Measurements from ENCODE around the gene IFT122. TPM values are rescaled to one million over a fixed set of nuclear protein-coding genes. Genes with fewer than 3 reads are reported as not detected.
A peak's percentile ranks its signal among the peaks of the same experiment; 100 is the strongest.

IFT122 gene
- total RNA-seq, 2 experiments from 2014 or later, result 22.7 to 26.7 TPM

DNA sequence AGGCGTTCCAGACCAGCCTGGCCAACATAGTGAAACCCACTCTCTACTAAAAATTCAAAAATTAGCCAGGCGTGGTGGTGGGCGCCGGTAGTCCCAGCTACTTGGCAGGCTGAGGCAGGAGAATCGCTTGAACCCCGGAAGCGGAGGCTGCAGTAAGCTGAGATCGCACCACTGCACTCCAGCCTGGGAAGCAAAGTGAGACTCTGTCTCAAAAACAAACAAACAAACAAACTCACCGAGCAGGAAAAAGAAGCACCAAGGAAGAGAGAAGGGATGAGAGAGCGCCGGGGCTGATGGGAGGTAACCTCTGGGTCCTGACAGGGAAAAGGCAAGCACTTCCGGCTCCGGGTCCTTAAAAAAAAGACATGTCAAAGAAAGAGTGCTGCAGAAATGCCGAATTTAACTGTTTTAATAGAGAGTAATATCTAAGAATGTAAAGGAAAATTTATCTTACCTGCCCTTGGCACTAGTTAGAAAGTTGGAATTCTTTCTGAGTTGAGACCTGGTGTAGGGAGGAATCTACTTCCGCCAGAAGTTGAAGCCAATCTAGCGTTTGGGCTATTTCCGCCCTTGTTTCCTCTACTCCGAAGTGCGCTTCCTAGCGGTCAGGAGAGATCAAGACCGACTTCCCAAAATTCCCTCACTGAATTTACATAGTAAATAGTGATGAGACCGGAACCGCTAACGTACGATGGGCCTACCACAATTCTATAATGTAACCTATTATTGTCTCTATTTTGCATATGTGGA is 40.7 kb upstream of the IFT122 start:
- peak overlapping the region; percentile 94 for H3K27ac Mint-ChIP-seq
- peak overlapping the region; percentile 68 to 97 for H3K27ac ChIP-seq (ENCODE audit: low read depth in 1 of 2, low read length in 2 of 2)
- no peaks in the 10 kb centered on the region for H3K9me3 ChIP-seq (ENCODE audit: control insufficient read depth in 1 of 2, insufficient read depth in 1 of 2, low read length in 2 of 2)
- H3K27me3 ChIP-seq (ENCODE audit: control insufficient read depth in 1 of 2, insufficient read depth in 2 of 2, low read length in 2 of 2), result no peaks in the 10 kb centered on the region
- ChIA-PET POLR2A (interaction anchor here (0.6 to 2.6 kb wide), 3 partner anchors 41 to 748 kb away, joined by 6 to 17 read pairs (median 16); partner anchors contain the start of genes IFT122 and MBD4), CTCF (interaction anchor here (0.6 to 1.7 kb wide), 5 partner anchors 29 to 436 kb away, joined by 3 to 10 read pairs (median 3); partner anchors contain the start of genes EFCAB12, IFT122 and MBD4)
- H3K4me1 Mint-ChIP-seq (ENCODE audit: low read depth), result peaks cover 38% of the 10 kb centered on the region
- H3K36me3 Mint-ChIP-seq (ENCODE audit: low read depth), result peaks cover 43% of the 10 kb centered on the region
- TF ChIP-seq, protein P1, sequence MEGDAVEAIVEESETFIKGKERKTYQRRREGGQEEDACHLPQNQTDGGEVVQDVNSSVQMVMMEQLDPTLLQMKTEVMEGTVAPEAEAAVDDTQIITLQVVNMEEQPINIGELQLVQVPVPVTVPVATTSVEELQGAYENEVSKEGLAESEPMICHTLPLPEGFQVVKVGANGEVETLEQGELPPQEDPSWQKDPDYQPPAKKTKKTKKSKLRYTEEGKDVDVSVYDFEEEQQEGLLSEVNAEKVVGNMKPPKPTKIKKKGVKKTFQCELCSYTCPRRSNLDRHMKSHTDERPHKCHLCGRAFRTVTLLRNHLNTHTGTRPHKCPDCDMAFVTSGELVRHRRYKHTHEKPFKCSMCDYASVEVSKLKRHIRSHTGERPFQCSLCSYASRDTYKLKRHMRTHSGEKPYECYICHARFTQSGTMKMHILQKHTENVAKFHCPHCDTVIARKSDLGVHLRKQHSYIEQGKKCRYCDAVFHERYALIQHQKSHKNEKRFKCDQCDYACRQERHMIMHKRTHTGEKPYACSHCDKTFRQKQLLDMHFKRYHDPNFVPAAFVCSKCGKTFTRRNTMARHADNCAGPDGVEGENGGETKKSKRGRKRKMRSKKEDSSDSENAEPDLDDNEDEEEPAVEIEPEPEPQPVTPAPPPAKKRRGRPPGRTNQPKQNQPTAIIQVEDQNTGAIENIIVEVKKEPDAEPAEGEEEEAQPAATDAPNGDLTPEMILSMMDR (IDR thresholded peaks at IDR 0.05), result peak; percentile 97
- intact Hi-C loops (cut with DNase I, micrococcal nuclease), result loop anchor here (2.0 to 5.0 kb wide), 5 partner anchors 29 to 122 kb away; partner anchors contain the start of genes EFCAB12 (in 1 of the 2), HMCES (in 1 of the 2), IFT122 (in 1 of the 2) and MBD4 (in 1 of the 2)
- no peaks in the 10 kb centered on the region for H3K9me3 Mint-ChIP-seq
- H3K27me3 Mint-ChIP-seq, result no peaks in the 10 kb centered on the region
- DNase-seq (peak; percentile 49 to 94 (median 61)), ATAC-seq (ENCODE audit: poor library complexity) (peak; percentile 82)
- peak overlapping the region; percentile 82 for H3K4me3 ChIP-seq (ENCODE audit: low read length)
- peaks cover 20% of the 10 kb centered on the region for H3K36me3 ChIP-seq (ENCODE audit: insufficient read depth, low read length)
- H3K4me3 Mint-ChIP-seq, result peak overlapping the region; percentile 91
- peaks cover 27% of the 10 kb centered on the region for H3K4me1 ChIP-seq (ENCODE audit: insufficient read depth, low read length)

DNA sequence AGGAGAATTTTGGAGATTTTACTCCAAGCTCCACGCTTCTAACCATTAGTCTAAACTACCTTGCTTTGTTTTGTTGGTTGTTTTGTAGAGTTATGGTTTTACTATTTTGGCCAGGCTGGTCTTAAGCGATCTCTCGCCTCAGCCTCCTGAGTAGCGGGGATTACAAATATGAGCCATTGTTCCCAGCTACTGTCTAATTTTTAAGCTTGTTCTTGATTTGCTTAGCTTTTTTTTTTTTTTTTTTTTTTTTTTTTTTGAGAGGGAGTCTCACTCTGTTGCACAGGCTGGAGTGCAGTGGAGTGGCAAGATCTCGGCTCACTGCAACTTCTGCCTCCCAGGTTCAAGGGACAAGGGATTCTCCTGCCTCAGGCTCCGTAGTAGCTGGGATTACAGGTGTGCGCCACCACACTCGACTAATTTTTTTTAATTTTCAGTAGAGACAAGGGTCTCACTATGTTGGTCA is 40.1 kb upstream of the IFT122 start:
- no peaks in the 10 kb centered on the region for H3K27me3 ChIP-seq (ENCODE audit: control insufficient read depth in 1 of 2, insufficient read depth in 2 of 2, low read length in 2 of 2)
- ChIA-PET POLR2A (interaction anchor here (0.6 to 2.6 kb wide), 3 partner anchors 41 to 749 kb away, joined by 6 to 17 read pairs (median 16); partner anchors contain the start of genes IFT122 and MBD4), CTCF (interaction anchor here (0.6 to 1.7 kb wide), 5 partner anchors 28 to 435 kb away, joined by 3 to 10 read pairs (median 3); partner anchors contain the start of genes EFCAB12, IFT122 and MBD4)
- Mint-ChIP-seq H3K27ac (peak overlapping the region; percentile 94), H3K36me3 (ENCODE audit: low read depth) (peaks cover 37% of the 10 kb centered on the region), H3K27me3 (no peaks in the 10 kb centered on the region), H3K9me3 (no peaks in the 10 kb centered on the region), H3K4me3 (peak overlapping the region; percentile 91), H3K4me1 (ENCODE audit: low read depth) (peaks cover 38% of the 10 kb centered on the region)
- intact Hi-C loops (cut with DNase I, micrococcal nuclease), result loop anchor here (2.0 to 5.0 kb wide), 5 partner anchors 29 to 123 kb away; partner anchors contain the start of genes EFCAB12 (in 1 of the 2), HMCES (in 1 of the 2), IFT122 (in 1 of the 2) and MBD4 (in 1 of the 2)
- H3K4me3 ChIP-seq (ENCODE audit: low read length), result peak overlapping the region; percentile 82
- peaks cover 18% of the 10 kb centered on the region for H3K36me3 ChIP-seq (ENCODE audit: insufficient read depth, low read length)
- H3K4me1 ChIP-seq (ENCODE audit: insufficient read depth, low read length), result peaks cover 27% of the 10 kb centered on the region
- DNase-seq (peak in 1 of 14 experiments; percentile 33), ATAC-seq (ENCODE audit: poor library complexity) (no peak)
- H3K27ac ChIP-seq (ENCODE audit: low read depth in 1 of 2, low read length in 2 of 2), result peak overlapping the region in 1 of 2 donors; percentile 97
- no peaks in the 10 kb centered on the region for H3K9me3 ChIP-seq (ENCODE audit: control insufficient read depth in 1 of 2, insufficient read depth in 1 of 2, low read length in 2 of 2)
- TF ChIP-seq, protein P1 (IDR thresholded peaks at IDR 0.05), result no peak

DNA sequence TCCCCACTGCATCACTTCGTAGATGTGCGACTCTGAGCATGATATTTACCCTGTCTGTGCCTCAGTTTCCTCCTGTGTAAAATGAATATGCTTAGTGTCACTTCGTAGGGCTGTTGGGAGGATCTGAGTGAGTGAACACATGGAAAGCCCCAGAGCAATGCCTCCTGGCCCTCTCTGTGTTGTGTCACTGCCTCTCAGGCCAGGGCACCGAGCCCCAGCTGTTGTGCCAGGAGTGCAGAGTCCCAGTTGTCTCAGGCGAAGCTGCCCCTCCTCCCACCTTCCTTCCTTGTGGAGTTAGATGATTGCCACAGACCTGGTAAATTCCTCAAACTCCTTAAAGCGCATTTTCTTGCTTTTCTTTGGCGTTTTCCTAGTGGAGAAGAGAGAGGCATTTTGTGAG is 37.8 kb upstream of the IFT122 start:
- H3K4me1 ChIP-seq (ENCODE audit: insufficient read depth, low read length), result peaks cover 23% of the 10 kb centered on the region
- Mint-ChIP-seq H3K9me3 (no peaks in the 10 kb centered on the region), H3K36me3 (ENCODE audit: low read depth) (peaks cover 16% of the 10 kb centered on the region), H3K27ac (no peak overlapping the region), H3K4me1 (ENCODE audit: low read depth) (peaks cover 23% of the 10 kb centered on the region), H3K4me3 (no peak overlapping the region), H3K27me3 (no peaks in the 10 kb centered on the region)
- H3K36me3 ChIP-seq (ENCODE audit: insufficient read depth, low read length), result no peaks in the 10 kb centered on the region
- intact Hi-C loops (cut with DNase I, micrococcal nuclease), result no loop called here
- TF ChIP-seq, protein P1 (IDR thresholded peaks at IDR 0.05), result no peak
- DNase-seq, result no peak
- H3K27me3 ChIP-seq (ENCODE audit: control insufficient read depth in 1 of 2, insufficient read depth in 2 of 2, low read length in 2 of 2), result no peaks in the 10 kb centered on the region
- CTCF ChIA-PET, result no interaction called here
- no peak overlapping the region for H3K27ac ChIP-seq (ENCODE audit: low read depth in 1 of 2, low read length in 2 of 2)
- ATAC-seq (ENCODE audit: poor library complexity), result no peak
- POLR2A ChIA-PET, result no interaction called here
- no peaks in the 10 kb centered on the region for H3K9me3 ChIP-seq (ENCODE audit: control insufficient read depth in 1 of 2, insufficient read depth in 1 of 2, low read length in 2 of 2)
- H3K4me3 ChIP-seq (ENCODE audit: low read length), result no peak overlapping the region
